Activated CD4-positive, alpha-beta T cell treated with anti-CD3 and anti-CD28 coated beads for 48 hours (primary cell): ENCODE data around the gene SNRNP25.

Experiments
- DNase-seq: peaks from one replicate; pipeline ENCODE4 v3.0.0-alpha.2; 2020

SNRNP25 gene

DNA sequence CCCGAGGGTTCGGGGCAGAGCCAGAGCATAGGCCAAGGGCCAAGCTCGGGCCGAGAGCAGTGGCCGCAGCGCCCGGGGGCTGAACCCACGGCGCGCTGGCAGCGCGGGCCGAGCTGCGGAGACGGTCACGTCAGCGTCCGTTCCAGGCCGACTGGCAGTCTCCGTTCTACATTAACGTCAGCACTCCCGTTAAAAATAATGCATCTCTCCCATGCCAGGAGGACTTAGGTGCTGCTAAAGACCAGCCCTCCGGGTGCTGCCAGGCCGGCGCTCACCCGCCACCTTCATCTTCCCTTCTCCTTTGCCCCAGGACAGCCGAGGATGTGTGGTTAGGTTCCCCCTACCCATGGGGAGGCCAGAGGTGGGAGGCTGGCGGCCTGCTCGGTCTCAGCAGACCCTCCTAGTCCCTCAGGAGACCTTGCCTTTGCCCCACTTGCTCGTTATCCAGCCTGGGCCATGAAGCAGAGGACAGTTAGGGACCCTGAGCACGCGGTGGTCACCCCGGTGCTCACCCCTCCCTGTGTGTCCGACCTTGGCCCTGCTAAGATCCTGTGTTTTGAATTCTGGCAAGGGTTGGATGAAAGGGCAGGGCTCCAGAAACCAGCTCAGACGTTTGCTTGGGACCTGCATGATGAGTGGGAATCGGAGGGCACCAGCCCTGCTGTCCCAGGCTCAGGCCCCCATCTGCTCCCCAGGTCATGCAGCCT, 25.0 kb downstream of the SNRNP25 start:
- peak; percentile 28 for DNase-seq

GRCh38 chr16:79151-80054, 25.8 kb downstream of the SNRNP25 start:
- DNase-seq, result no peak

GRCh38 chr16:83060-83603, 29.5 kb downstream of the SNRNP25 start:
- no peak for DNase-seq

GRCh38 chr16:83781-84615, 30.4 kb downstream of the SNRNP25 start:
- DNase-seq, result no peak

- DNase-seq, result peak; percentile 74
Observed at GRCh38 chr16:84718-85406, 31.2 kb downstream of the SNRNP25 start.

GRCh38 chr16:85407-85782, 31.8 kb downstream of the SNRNP25 start:
- no peak for DNase-seq

DNA sequence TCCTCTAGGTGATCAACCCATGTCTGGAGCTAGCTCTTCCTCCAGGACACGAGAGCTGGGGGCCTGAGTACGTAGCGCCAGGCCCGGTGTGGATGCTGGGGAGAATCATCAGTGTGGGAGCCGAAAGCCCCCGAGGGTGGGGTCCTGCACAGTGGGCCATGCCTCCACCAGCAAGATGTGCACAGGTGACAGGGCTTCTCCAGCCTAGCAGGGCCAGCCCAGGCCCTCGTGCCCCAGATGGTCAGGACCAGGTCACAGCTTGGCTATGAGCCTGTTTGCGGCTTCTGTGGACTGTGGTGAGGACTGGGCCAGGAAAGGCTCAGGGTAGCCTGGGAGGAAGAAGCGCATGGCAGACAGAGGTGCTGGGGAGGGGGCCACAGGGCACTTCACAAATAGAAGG, 32.2 kb downstream of the SNRNP25 start:
- no peak for DNase-seq

DNA sequence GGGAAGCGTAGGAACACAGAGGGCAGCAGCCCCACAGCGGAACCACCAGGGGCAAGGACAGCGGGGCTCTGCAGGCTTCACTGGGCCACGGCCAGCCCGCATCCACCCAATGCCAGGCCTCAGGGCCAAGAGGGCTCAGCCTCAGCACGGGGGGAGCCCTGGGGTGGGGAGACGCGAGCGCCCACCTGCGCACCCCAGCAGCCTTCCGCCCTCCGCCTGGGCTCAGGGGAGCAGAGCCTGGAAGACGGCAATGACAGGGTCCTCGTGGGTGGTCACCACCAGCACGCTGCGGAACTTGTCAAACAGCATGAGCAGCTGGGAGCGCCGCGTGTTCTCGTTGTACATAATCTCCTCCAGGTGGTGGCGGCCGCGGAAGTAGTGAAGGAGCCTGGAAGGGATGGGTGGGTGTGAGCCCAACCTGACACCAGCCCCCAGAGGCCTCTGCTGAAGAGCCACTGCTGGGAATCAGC, 32.9 kb downstream of the SNRNP25 start:
- DNase-seq, result no peak

GRCh38 chr16:88613-89012, 35.0 kb downstream of the SNRNP25 start:
- no peak for DNase-seq

DNA sequence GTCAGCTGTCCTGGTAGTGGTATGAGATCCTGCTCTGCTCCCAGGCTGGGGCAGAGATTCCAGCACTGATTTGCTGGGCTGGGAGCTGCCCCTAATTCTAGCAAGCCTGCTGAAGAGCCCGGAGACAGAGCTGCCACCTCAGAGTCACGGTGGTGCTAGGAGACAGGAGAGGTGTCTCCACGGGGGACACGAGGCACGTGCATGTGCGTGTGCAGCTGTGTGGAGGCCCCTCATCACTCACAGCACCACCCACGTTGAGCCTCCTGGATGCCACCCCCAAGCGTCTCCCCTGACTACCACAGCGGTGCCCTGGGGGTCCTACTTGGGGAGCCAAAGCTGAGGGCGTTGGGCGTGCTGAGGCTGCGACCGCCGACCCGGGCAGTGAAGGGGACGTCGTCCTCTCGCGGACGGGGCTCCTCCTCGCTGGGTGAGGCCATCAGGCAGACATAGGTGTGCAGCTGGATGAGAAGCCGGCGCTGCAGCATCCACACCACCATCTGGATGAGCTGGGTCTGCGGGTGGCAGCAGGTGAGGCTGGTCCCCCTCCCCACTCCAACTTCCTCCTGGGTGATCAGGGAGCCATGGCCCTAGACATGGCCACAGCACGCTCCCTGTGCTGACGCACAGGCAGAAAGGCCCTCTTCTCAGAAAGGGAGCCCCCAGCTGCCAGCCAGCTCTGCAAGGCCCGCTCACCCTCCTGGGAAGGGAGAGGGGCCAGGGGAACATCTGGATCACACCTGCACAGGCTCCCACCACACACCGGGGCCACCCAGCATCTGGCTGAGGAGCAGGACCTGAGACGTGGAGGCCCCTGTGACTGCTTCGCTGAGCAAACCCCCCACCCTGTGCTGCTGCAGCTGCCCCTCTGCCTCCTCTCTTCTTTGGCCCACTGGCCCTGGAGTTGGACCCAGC, 36.0 kb downstream of the SNRNP25 start:
- no peak for DNase-seq

DNA sequence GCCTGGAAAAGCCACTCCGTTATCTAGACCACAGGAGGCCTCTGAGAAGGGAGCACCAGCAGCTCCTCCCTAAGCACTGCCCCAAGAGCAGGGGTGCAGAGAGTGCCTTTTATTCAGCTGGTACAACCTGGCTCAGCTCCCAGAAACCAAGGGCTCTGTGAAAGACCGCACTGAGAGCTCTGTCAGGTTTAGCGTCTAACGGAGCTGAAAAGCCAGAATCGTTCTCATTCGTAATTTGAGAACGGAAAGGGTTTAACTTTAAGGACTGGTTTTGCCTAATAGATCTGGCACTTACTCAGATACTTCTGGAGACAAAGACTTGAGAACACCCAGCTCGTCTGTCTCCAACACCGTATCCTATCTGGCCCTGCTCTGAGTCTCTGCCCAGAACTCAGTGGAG, 37.9 kb downstream of the SNRNP25 start:
- DNase-seq, result no peak

DNA sequence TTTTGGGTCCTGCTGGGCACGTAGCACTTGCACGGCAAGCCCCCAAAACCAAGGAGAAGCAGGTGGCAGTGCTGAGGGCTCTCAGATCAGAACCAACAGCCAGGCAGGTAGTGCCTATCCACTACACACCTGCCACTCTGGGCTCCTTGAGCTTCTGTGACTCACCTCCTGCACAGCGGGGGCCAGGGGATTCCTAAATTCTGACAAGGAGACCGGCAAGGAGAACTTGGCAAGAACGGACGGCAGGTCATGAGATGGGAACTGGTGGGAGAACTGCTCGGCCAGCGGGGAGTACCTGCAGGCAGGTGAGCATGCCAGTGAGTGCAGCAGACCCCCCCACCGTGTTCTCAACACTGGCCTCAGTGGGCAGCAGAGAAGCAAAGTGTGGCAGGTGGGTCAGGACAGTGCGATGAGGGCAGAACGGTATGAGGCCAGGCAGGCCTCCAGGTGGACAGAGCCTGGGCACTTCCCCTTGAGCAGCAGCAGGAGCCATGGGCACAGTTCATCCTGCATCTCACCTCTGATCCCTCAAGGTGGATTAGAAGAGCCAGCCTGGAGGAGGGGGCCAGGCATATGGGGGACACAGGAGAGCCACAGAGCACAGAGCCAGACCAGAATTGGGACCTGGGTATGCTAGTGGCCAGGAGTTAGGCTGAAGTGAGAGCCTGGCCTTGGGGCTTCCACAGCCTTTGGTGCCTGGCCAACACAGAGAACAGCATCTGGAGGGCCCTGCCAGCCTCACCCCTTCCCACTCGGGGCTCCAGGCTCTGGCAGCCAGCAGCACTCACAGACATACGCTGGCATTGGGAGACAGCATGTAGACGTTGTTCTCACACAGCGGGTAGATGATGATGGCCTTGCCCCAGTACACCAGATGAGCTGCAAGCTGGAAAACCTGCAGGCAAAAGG, 39.1 kb downstream of the SNRNP25 start:
- no peak for DNase-seq

- no peak for DNase-seq
Observed at GRCh38 chr16:94918-95265, 41.3 kb downstream of the SNRNP25 start.

- peak; percentile 92 for DNase-seq
Observed at GRCh38 chr16:96935-97381, 43.3 kb downstream of the SNRNP25 start.

DNA sequence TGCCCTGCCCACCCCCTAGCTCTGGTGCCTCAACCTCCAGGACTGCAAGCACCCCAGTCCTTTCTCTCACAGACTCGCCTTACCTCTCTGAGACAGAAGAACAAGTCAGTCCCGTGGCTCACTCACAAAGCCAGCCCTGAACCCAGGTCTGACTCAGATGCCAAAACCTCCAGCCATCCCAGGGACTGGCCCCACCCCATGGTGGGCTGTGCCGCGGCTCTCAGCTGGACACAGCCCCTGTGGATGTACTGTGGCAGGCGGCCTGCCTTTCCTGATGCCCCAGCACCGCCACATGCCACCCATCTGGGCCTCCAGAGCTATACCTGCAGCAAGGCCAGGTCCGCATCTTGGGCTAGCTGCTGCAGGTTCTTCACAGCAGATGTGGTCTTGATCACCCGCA, 44.2 kb downstream of the SNRNP25 start:
- DNase-seq, result no peak

DNA sequence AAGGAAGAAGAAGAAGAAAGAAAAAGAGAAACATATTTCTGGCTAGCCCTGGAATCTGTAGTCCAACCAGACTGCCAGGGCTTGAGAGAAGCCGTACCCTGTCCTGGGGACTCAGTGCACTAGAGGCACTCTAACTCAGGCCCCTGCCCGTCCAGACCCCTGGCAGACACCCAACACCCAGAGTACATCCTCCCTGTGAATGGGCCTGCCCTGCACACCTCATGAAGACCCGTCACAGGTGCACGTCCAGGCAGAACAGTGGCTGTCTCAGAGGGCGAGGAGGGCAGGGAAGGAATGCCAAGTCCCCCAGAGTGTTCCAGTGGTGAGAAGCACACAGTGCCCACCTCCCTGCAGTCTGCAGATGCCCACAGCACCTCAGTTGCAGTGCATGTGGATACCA, 47.4 kb downstream of the SNRNP25 start:
- DNase-seq, result no peak

DNA sequence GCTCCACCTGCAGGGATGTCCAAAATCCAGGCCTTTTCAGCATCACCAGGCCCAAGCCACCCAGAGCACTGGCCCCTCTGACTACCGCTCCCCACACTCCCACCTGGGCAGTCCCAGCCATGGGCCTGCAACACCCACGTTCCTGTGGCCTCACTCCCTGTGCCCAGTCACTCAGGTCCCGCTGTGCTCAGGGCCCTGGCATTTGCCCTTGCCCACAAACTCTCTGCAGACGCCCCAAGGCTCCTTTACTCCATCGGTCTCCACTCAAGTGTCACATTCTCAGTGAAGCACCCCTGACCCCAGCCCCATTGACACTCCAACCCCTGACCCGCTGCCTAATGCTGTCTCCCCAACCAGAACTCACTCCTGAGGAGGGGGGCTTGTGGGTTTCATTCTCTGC, 48.0 kb downstream of the SNRNP25 start:
- DNase-seq, result no peak

DNA sequence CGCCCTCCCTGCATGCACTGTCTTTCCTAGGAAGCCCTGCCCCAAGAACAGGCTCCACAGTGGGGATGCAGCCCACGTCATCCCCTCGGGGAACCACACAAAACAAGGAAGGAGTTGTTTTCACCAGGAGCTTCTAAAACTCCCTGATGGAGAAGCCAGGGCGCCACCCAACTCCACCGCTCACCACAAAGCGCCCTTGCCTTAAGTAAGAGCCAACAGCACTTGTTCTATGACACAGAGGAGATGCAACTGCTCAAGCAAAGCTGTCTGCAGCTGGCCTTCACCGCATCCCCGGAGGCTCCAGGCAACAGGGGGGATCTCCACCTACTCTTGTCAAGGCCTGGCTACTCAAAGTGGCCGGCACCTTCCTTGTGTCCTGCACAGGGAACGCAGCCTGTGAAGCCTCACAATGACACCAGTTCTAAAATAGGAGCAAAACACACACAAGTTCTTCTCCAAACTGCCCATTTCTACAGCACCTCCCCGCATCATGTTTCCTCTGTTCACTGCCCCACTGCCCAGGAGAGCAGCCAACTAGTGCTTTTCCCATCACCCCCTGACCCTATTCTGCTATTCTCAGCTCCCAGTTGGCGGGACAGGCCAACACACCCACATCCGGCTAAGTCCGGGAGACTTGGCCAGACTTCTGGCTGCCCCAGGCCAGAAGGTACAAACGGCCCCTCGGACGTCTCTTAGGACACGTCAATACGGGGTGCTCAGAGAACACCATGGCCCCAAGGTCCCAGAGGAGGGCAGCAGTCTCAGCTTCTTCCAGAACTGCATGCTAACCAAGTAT, 48.6 kb downstream of the SNRNP25 start:
- no peak for DNase-seq

- DNase-seq, result no peak
Observed at GRCh38 chr16:104355-104754, 50.7 kb downstream of the SNRNP25 start.
